ENCODE measurements around the gene DAB1. TPM values are rescaled to one million over a fixed set of nuclear protein-coding genes. Genes with fewer than 3 reads are reported as not detected.

The DAB1 gene
- polyA plus RNA-seq, 3 donors, result not detected

- Histone ChIP-seq H2AFZ (ENCODE audit: insufficient read depth, low read depth, low read length, poor library complexity, severe bottlenecking) (no peak overlapping the region), H3K4me3 (replicated peaks in 1 of 3; ENCODE audit: low read depth in 2 of 3, low read length in 3 of 3) (no peak overlapping the region), H3K27me3 (ENCODE audit: control insufficient read depth in 2 of 2, insufficient read depth in 2 of 2, low read length in 2 of 2) (no peaks in the 10 kb centered on the region), H4K20me1 (ENCODE audit: insufficient read depth, low read length) (no peaks in the 10 kb centered on the region), H3K27ac (ENCODE audit: low read depth in 1 of 2, low read length in 2 of 2) (no peak overlapping the region), H3K4me2 (replicated peaks; ENCODE audit: extremely low read depth, low read length, poor library complexity, severe bottlenecking) (no peak overlapping the region), H3K4me1 (ENCODE audit: control insufficient read depth in 1 of 2, insufficient read depth in 2 of 2, low read length in 2 of 2) (no peaks in the 10 kb centered on the region), H3K9me3 (replicated peaks in 1 of 2; ENCODE audit: control insufficient read depth in 1 of 2, insufficient read depth in 1 of 2, low read length in 2 of 2) (peaks cover 0 to 4% of the 10 kb centered on the region in 2 donors), H3K9ac (ENCODE audit: insufficient read depth, low read length, poor library complexity, severe bottlenecking) (no peak overlapping the region), H3K36me3 (replicated peaks in 1 of 2; ENCODE audit: control insufficient read depth in 1 of 2, insufficient read depth in 2 of 2, low read length in 2 of 2) (no peaks in the 10 kb centered on the region), H3K79me2 (ENCODE audit: insufficient read depth, low read length) (no peaks in the 10 kb centered on the region)
- H3K4me1 Mint-ChIP-seq, result no peaks in the 10 kb centered on the region
- H3K27me3 Mint-ChIP-seq (ENCODE audit: low read depth in 3 of 3), result peaks cover 0 to 4% (median 2%) of the 10 kb centered on the region in 3 donors
- H3K27ac Mint-ChIP-seq, result no peak overlapping the region
- no peaks in the 10 kb centered on the region for H3K36me3 Mint-ChIP-seq
- no peak overlapping the region for H3K4me3 Mint-ChIP-seq
- 67% methylated on average over 1 of the region's 3 CpGs for WGBS (ENCODE audit: insufficient coverage)
- intact Hi-C loops (cut with micrococcal nuclease), result no loop called here
- H3K9me3 Mint-ChIP-seq, result peaks cover 2 to 12% (median 3%) of the 10 kb centered on the region in 7 donors
- TF ChIP-seq CTCF (IDR thresholded peaks at IDR 0.05), result no peak
- DNase-seq, result no peak
These were observed 267.0 kb downstream of the DAB1 start for GRCh38 chr1:57156907-57157306.

GRCh38 chr1:57146100-57146499, 277.8 kb downstream of the DAB1 start:
- H3K9me3 ChIP-seq (replicated peaks in 1 of 2; ENCODE audit: control insufficient read depth in 1 of 2, insufficient read depth in 1 of 2, low read length in 2 of 2), result no peaks in the 10 kb centered on the region
- H3K4me3 Mint-ChIP-seq, result no peak overlapping the region
- intact Hi-C loops (cut with micrococcal nuclease), result no loop called here
- no peaks in the 10 kb centered on the region for H3K27me3 ChIP-seq (ENCODE audit: control insufficient read depth in 2 of 2, insufficient read depth in 2 of 2, low read length in 2 of 2)
- H2AFZ ChIP-seq (ENCODE audit: insufficient read depth, low read depth, low read length, poor library complexity, severe bottlenecking), result no peak overlapping the region
- H4K20me1 ChIP-seq (ENCODE audit: insufficient read depth, low read length), result no peaks in the 10 kb centered on the region
- no peaks in the 10 kb centered on the region for H3K36me3 ChIP-seq (replicated peaks in 1 of 2; ENCODE audit: control insufficient read depth in 1 of 2, insufficient read depth in 2 of 2, low read length in 2 of 2)
- H3K4me2 ChIP-seq (replicated peaks; ENCODE audit: extremely low read depth, low read length, poor library complexity, severe bottlenecking), result no peak overlapping the region
- no CpG with 5 or more reads among the region's 2 CpGs for WGBS (ENCODE audit: insufficient coverage)
- TF ChIP-seq CTCF (IDR thresholded peaks at IDR 0.05), result no peak
- no peak for DNase-seq
- no peaks in the 10 kb centered on the region for H3K36me3 Mint-ChIP-seq
- peaks cover 0 to 2% (median 0%) of the 10 kb centered on the region in 7 donors for H3K9me3 Mint-ChIP-seq
- no peaks in the 10 kb centered on the region for H3K4me1 Mint-ChIP-seq
- H3K9ac ChIP-seq (ENCODE audit: insufficient read depth, low read length, poor library complexity, severe bottlenecking), result no peak overlapping the region
- no peaks in the 10 kb centered on the region for H3K79me2 ChIP-seq (ENCODE audit: insufficient read depth, low read length)
- H3K27ac Mint-ChIP-seq, result no peak overlapping the region
- H3K4me3 ChIP-seq (replicated peaks in 1 of 3; ENCODE audit: low read depth in 2 of 3, low read length in 3 of 3), result no peak overlapping the region
- H3K27me3 Mint-ChIP-seq (ENCODE audit: low read depth in 3 of 3), result no peaks in the 10 kb centered on the region
- H3K27ac ChIP-seq (ENCODE audit: low read depth in 1 of 2, low read length in 2 of 2), result no peak overlapping the region
- H3K4me1 ChIP-seq (ENCODE audit: control insufficient read depth in 1 of 2, insufficient read depth in 2 of 2, low read length in 2 of 2), result no peaks in the 10 kb centered on the region

Measured in CD14-positive monocyte (primary cell).